ENCODE results near the gene RALGAPA2. TPM values are rescaled to one million over a fixed set of nuclear protein-coding genes. Genes with fewer than 3 reads are reported as not detected.
A peak's percentile ranks its signal among the peaks of the same experiment; 100 is the strongest.

Gene RALGAPA2
- total RNA-seq, 4 donors from 2014 or later: 20.5 to 42.9 (median 29.6) TPM

DNA sequence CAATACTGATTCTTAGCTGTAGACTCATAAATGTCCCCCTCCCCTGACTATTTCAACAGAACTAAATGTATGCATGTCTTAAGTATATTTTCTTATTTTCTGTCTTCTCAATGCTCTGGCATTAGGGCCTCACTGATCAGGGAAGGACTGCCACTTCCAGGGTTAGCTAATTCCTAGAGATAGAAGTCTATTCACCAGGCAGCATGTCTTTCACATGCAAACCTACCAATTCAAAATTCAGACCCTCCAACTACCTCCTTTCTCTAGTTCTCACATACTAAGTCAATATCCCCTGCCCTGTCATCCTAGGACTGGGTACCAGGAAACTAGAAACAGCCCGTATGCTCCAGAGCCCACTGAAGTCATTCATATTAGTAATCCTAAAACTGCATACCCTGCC, 132.3 kb downstream of the RALGAPA2 start:
- no peaks in the 10 kb centered on the region for H3K4me1 ChIP-seq
- H3K36me3 ChIP-seq: peaks cover 0 to 65% (median 9%) of the 10 kb centered on the region in 3 donors
- H3K9me3 ChIP-seq: no peaks in the 10 kb centered on the region
- WGBS, 2 donors: 71 to 74% methylated on average over 1 of the region's 1 CpG
- no peak for DNase-seq (ENCODE audit: low spot score in 2 of 2)
- H3K27me3 ChIP-seq: no peaks in the 10 kb centered on the region
- H3K4me3 ChIP-seq: no peak overlapping the region
- no peak for TF ChIP-seq EP300 (IDR thresholded peaks at IDR 0.05)
- no peak for TF ChIP-seq CTCF (IDR thresholded peaks at IDR 0.05)
- no peak overlapping the region for H3K27ac ChIP-seq

DNA sequence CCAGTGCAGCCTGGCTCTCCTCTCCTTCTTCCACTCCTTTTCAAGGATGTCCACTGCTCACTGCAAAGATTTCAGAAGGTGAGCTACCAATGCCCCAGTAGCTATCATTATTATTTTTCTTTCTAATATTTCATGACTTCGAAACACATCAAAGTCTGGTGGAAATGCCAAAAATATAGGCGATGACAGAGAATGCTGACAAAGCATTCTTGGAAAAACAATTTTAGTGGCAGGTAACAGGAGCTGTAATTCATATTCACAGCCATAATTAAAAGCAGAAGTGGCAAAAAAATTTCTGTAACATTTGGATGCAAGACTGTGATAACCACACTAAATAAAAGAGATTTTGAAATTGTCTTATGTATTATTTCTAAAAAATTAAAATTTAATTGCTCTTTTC, 133.6 kb downstream of the RALGAPA2 start:
- WGBS, 2 donors: 83 to 90% methylated on average over 2 of the region's 2 CpGs
- Histone ChIP-seq H3K36me3 (peaks cover 0 to 62% (median 6%) of the 10 kb centered on the region in 3 donors), H3K27ac (no peak overlapping the region), H3K9me3 (no peaks in the 10 kb centered on the region), H3K4me3 (no peak overlapping the region), H3K4me1 (no peaks in the 10 kb centered on the region), H3K27me3 (no peaks in the 10 kb centered on the region)
- DNase-seq (ENCODE audit: low spot score in 2 of 2): no peak
- TF ChIP-seq POLR2A (IDR thresholded peaks at IDR 0.05): no peak
- no peak for TF ChIP-seq CTCF (IDR thresholded peaks at IDR 0.05)
- no peak for TF ChIP-seq EP300 (IDR thresholded peaks at IDR 0.05)

DNA sequence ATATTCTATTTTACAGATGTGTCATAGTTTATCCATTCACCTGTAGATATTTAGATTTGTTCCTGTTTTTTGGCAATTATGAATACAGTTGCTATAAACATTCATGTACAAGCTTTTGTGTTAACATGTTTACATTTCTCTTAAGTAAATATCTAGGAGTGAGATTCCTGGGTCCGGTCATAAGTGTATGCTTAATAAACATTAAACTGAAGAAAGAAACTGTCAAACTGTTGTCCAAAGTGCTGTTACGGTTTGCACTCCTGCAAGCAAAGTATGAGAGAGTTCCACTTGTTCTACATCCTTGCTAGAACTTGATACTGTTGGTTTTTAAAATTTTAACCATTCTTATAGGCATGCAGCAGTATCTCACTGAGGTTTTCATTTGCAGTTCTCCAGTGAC, 138.6 kb downstream of the RALGAPA2 start:
- DNase-seq (ENCODE audit: low spot score in 2 of 2): no peak
- 85 to 94% methylated on average over 2 of the region's 2 CpGs for WGBS, 2 donors
- H3K27me3 ChIP-seq: no peaks in the 10 kb centered on the region
- no peaks in the 10 kb centered on the region for H3K9me3 ChIP-seq
- H3K4me1 ChIP-seq: no peaks in the 10 kb centered on the region
- H3K27ac ChIP-seq: no peak overlapping the region
- TF ChIP-seq POLR2A (IDR thresholded peaks at IDR 0.05): no peak
- TF ChIP-seq EP300 (IDR thresholded peaks at IDR 0.05): no peak
- TF ChIP-seq CTCF (IDR thresholded peaks at IDR 0.05): no peak
- H3K4me3 ChIP-seq: no peak overlapping the region
- H3K36me3 ChIP-seq: peaks cover 0 to 45% (median 0%) of the 10 kb centered on the region in 3 donors

- no peak overlapping the region for H3K27ac ChIP-seq
- DNase-seq (ENCODE audit: low spot score in 2 of 2): no peak
- no peak overlapping the region for H3K4me3 ChIP-seq
- peaks cover 0 to 47% (median 0%) of the 10 kb centered on the region in 3 donors for H3K36me3 ChIP-seq
- no peaks in the 10 kb centered on the region for H3K27me3 ChIP-seq
- 91 to 94% methylated on average over 6 of the region's 6 CpGs for WGBS, 2 donors
- H3K9me3 ChIP-seq: no peaks in the 10 kb centered on the region
- TF ChIP-seq EP300 (IDR thresholded peaks at IDR 0.05) (no peak), CTCF (IDR thresholded peaks at IDR 0.05) (no peak), POLR2A (IDR thresholded peaks at IDR 0.05) (no peak)
- H3K4me1 ChIP-seq: no peaks in the 10 kb centered on the region
Measured at GRCh38 chr20:20571068-20571780, 141.2 kb downstream of the RALGAPA2 start.

DNA sequence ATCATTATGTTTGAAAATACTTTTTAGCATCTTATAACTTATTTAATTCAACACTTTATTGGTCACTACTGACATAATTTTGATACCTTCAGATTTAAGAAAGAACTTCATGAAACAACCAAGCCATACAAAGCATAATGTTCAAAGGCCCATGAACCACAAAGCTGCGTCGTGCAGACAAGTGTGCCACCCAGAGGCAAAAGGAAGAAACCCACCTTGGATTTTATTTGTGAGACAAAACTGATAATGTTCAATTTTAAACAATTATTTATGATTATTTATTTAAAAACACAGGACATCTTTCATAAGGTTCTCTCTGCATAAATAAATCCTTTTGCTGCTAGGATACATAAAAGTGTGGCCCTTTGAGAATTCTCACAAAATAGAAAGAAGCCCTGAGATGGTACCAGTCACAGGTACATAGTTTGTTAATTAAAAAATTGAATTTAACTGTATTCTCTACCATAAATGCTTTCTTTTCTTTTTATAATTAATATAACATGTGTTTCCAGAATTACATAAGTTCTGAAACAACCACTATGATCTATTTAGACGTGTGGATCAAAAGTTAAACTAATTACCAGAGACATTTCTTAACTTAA, 143.7 kb downstream of the RALGAPA2 start:
- H3K4me3 ChIP-seq: no peak overlapping the region
- H3K27ac ChIP-seq: no peak overlapping the region
- WGBS, 2 donors: 17 to 20% methylated on average over 3 of the region's 3 CpGs
- no peaks in the 10 kb centered on the region for H3K9me3 ChIP-seq
- TF ChIP-seq EP300 (IDR thresholded peaks at IDR 0.05): no peak
- TF ChIP-seq CTCF (IDR thresholded peaks at IDR 0.05): peak; percentile 54 to 65 (median 58)
- DNase-seq (ENCODE audit: low spot score in 2 of 2): no peak
- peaks cover 0 to 37% (median 0%) of the 10 kb centered on the region in 3 donors for H3K36me3 ChIP-seq
- H3K27me3 ChIP-seq: no peaks in the 10 kb centered on the region
- H3K4me1 ChIP-seq: no peaks in the 10 kb centered on the region

Data from tibial nerve (tissue), 4 donors.